ENCODE results near the gene NDUFV1.
"Not testable (repeated sequence)": the region's sequence is repeated elsewhere in the genome, so short reads cannot be mapped to it uniquely, and the experiment has no call there.

GRCh38 chr11:67563705-67564114 lies 43.0 kb upstream of the NDUFV1 start:
- TF ChIP-seq CTCF, EP300, POLR2AphosphoS5 (IDR thresholded peaks at IDR 0.05): not testable (repeated sequence)
